Measurements from ENCODE around the gene KRT74. TPM values are rescaled to one million over a fixed set of nuclear protein-coding genes. Genes with fewer than 3 reads are reported as not detected.

The KRT74 gene
- total RNA-seq, 1 experiment from 2014 or later, result not detected

DNA sequence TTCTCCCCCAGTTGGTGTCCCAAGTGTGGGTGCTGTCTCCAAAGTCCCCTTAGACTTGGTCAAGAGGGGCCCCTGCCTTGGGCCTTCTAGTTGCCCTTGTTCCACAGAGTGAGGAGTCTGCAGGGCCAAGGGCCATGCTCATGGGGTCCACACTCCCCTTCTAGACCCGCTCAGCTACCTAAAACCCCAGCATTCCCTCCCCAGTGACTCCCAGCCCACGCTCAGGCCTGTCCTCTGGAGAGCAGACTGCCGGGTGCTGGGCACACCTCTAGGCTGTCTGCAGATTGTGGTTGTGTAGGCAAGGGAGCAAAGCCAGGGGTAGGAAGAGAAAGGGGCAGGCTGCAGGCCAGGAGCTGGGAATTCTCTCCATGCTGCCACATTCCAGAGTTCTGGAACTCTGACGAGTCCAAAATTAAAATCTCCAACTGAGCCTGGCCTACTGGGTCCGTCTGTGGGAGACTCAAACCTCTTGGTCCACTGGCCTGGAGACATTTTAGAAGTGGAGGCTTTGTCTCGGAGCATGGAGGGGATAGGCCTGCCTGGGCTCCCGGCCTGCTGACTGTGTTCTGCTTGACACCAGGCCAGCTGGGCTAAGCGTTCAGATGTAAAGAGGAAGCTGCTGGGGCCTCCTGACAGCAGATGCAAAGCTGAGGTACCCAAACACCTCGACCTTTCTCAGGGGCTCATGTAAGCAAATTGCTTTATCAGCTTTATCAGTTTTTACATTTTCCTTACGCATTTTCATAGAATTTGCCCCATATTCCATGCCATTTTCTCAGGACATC lies 39.8 kb downstream of the KRT74 start:
- in situ Hi-C loops (cut with HindIII; ENCODE audit: low pct_unique_long_range_greater_than_20kb, low sequenced_read_pairs), result no loop called here
- no peaks in the 10 kb centered on the region for H3K9me3 ChIP-seq (ENCODE audit: control insufficient read depth, insufficient read depth, low read depth, low read length)
- POLR2A ChIA-PET, result no interaction called here
- no peaks in the 10 kb centered on the region for H3K36me3 ChIP-seq (ENCODE audit: control insufficient read depth, insufficient read depth, low read length)
- no peak overlapping the region for H3K4me3 ChIP-seq (ENCODE audit: low read depth in 2 of 2, low read length in 2 of 2)
- CTCF ChIA-PET, result interaction anchor here (0.8 kb wide), 1 partner anchor 11 kb away, joined by 5 read pairs; no protein-coding TSS in a partner anchor
- TF ChIP-seq POLR2AphosphoS5 (IDR thresholded peaks at IDR 0.05; ENCODE audit: low read depth, low read length), result no peak
- TF ChIP-seq TCF7L2 (IDR thresholded peaks at IDR 0.05; ENCODE audit: low read depth, low read length), result no peak
- TF ChIP-seq, protein P1, sequence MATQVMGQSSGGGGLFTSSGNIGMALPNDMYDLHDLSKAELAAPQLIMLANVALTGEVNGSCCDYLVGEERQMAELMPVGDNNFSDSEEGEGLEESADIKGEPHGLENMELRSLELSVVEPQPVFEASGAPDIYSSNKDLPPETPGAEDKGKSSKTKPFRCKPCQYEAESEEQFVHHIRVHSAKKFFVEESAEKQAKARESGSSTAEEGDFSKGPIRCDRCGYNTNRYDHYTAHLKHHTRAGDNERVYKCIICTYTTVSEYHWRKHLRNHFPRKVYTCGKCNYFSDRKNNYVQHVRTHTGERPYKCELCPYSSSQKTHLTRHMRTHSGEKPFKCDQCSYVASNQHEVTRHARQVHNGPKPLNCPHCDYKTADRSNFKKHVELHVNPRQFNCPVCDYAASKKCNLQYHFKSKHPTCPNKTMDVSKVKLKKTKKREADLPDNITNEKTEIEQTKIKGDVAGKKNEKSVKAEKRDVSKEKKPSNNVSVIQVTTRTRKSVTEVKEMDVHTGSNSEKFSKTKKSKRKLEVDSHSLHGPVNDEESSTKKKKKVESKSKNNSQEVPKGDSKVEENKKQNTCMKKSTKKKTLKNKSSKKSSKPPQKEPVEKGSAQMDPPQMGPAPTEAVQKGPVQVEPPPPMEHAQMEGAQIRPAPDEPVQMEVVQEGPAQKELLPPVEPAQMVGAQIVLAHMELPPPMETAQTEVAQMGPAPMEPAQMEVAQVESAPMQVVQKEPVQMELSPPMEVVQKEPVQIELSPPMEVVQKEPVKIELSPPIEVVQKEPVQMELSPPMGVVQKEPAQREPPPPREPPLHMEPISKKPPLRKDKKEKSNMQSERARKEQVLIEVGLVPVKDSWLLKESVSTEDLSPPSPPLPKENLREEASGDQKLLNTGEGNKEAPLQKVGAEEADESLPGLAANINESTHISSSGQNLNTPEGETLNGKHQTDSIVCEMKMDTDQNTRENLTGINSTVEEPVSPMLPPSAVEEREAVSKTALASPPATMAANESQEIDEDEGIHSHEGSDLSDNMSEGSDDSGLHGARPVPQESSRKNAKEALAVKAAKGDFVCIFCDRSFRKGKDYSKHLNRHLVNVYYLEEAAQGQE (IDR thresholded peaks at IDR 0.05; ENCODE audit: insufficient read depth in 1 of 2, low read depth in 2 of 2, low read length in 1 of 2), result no peak
- TF ChIP-seq, protein P2, sequence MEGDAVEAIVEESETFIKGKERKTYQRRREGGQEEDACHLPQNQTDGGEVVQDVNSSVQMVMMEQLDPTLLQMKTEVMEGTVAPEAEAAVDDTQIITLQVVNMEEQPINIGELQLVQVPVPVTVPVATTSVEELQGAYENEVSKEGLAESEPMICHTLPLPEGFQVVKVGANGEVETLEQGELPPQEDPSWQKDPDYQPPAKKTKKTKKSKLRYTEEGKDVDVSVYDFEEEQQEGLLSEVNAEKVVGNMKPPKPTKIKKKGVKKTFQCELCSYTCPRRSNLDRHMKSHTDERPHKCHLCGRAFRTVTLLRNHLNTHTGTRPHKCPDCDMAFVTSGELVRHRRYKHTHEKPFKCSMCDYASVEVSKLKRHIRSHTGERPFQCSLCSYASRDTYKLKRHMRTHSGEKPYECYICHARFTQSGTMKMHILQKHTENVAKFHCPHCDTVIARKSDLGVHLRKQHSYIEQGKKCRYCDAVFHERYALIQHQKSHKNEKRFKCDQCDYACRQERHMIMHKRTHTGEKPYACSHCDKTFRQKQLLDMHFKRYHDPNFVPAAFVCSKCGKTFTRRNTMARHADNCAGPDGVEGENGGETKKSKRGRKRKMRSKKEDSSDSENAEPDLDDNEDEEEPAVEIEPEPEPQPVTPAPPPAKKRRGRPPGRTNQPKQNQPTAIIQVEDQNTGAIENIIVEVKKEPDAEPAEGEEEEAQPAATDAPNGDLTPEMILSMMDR (IDR thresholded peaks at IDR 0.05), result no peak
- no peak for TF ChIP-seq SIN3A (IDR thresholded peaks at IDR 0.05; ENCODE audit: borderline replicate concordance, insufficient read depth, low read depth, low read length)
- H3K4me1 ChIP-seq (ENCODE audit: control insufficient read depth, insufficient read depth, low read length), result peaks cover 4% of the 10 kb centered on the region
- H3K27me3 ChIP-seq (ENCODE audit: control insufficient read depth, insufficient read depth, low read length), result no peaks in the 10 kb centered on the region
- DNase-seq (ENCODE audit: low read depth, low spot score) (no peak), ATAC-seq (no peak)
- H3K27ac ChIP-seq (ENCODE audit: low read length), result no peak overlapping the region
- BruUV-seq (replicated peaks), result no TSS peak
- intact Hi-C loops (cut with micrococcal nuclease; ENCODE audit: unreplicated experiment), result no loop called here

DNA sequence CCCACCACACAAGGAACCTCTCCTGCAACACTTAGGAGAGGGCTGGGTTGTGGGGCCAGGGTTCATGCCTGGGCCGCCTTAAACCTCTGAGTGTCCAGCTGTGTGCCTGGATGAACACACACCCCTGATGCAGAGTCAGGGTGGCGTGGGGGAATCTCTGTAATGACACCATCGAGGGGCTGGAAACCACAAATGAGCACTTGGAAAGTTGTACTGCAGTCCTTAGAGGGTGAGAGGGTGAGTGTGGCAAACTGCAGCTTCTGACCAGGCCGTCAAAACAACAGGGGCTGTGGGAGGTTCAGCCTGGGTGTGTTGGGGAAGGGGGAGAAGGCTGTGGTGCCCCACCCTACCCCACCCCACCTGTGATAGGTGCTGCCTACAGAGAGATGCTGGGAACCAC lies 41.0 kb downstream of the KRT74 start:
- BruUV-seq (replicated peaks), result no TSS peak
- intact Hi-C loops (cut with micrococcal nuclease; ENCODE audit: unreplicated experiment) (no loop called here), in situ Hi-C loops (cut with HindIII; ENCODE audit: low pct_unique_long_range_greater_than_20kb, low sequenced_read_pairs) (no loop called here)
- H3K36me3 ChIP-seq (ENCODE audit: control insufficient read depth, insufficient read depth, low read length), result no peaks in the 10 kb centered on the region
- no peak overlapping the region for H3K4me3 ChIP-seq (ENCODE audit: low read depth in 2 of 2, low read length in 2 of 2)
- no peaks in the 10 kb centered on the region for H3K4me1 ChIP-seq (ENCODE audit: control insufficient read depth, insufficient read depth, low read length)
- DNase-seq (ENCODE audit: low read depth, low spot score), result no peak
- H3K27me3 ChIP-seq (ENCODE audit: control insufficient read depth, insufficient read depth, low read length), result no peaks in the 10 kb centered on the region
- CTCF ChIA-PET, result no interaction called here
- no peak overlapping the region for H3K27ac ChIP-seq (ENCODE audit: low read length)
- POLR2A ChIA-PET, result no interaction called here
- ATAC-seq, result no peak
- TF ChIP-seq, protein P2 (IDR thresholded peaks at IDR 0.05), result no peak
- TF ChIP-seq POLR2AphosphoS5 (IDR thresholded peaks at IDR 0.05; ENCODE audit: low read depth, low read length), result no peak
- no peak for TF ChIP-seq SIN3A (IDR thresholded peaks at IDR 0.05; ENCODE audit: borderline replicate concordance, insufficient read depth, low read depth, low read length)
- TF ChIP-seq, protein P1 (IDR thresholded peaks at IDR 0.05; ENCODE audit: insufficient read depth in 1 of 2, low read depth in 2 of 2, low read length in 1 of 2), result no peak
- no peak for TF ChIP-seq TCF7L2 (IDR thresholded peaks at IDR 0.05; ENCODE audit: low read depth, low read length)
- no peaks in the 10 kb centered on the region for H3K9me3 ChIP-seq (ENCODE audit: control insufficient read depth, insufficient read depth, low read depth, low read length)
